HEK293 (cell line): ENCODE results near the gene ELFN1.

ENCODE experiments used
- CTCF ChIA-PET: fragments of 350-600 bp; formaldehyde crosslinking; extraction: SDS; loops from one replicate; lab custom pipeline; 2021; ENCODE audit warnings: antibody characterized with exemption; lab: Yijun Ruan, JAX
- POLR2A ChIA-PET: fragments of 300-600 bp; formaldehyde crosslinking; extraction: SDS; loops from one replicate; lab custom pipeline; 2020; ENCODE audit warnings: antibody characterized with exemption, inconsistent platforms; lab: Yijun Ruan, JAX
- H3K27ac ChIP-seq: fragments of 200-500 bp; sonication (Bioruptor generic); 2 replicates; pipeline ENCODE4 v1.5.1; 2014; ENCODE audit warnings: low read depth, low read length, control low read depth, inconsistent platforms; ENCODE audit errors: extremely low read depth
- H3K36me3 ChIP-seq, 2 experiments: fragments of 200-500 bp in 1 of 2; sonication (Bioruptor generic) in 1 of 2; 1 replicate in 1 of 2; 2 replicates in 1 of 2; pipeline ENCODE4 v1.5.1; 2014 to 2017; ENCODE audit warnings: inconsistent platforms in 2 of 2, low read length in 2 of 2; ENCODE audit not compliant: control insufficient read depth in 2 of 2, insufficient read depth in 1 of 2
- H3K4me1 ChIP-seq: fragments of 200-500 bp; sonication (Bioruptor generic); 2 replicates; pipeline ENCODE4 v1.5.1; 2014; ENCODE audit warnings: mild to moderate bottlenecking, low read length, inconsistent platforms; ENCODE audit not compliant: control insufficient read depth, insufficient read depth
- H3K4me3 ChIP-seq: 2 replicates; pipeline ENCODE4 v1.5.1; 2011; ENCODE audit warnings: low read depth, mild to moderate bottlenecking, control low read depth, low read length, moderate library complexity
- H3K9me3 ChIP-seq: fragments of 200-500 bp; sonication (Bioruptor generic); 2 replicates; pipeline ENCODE4 v1.5.1; 2014; ENCODE audit warnings: low read depth, low read length, inconsistent platforms; ENCODE audit not compliant: control insufficient read depth, insufficient read depth
- SALL2 ChIP-seq: fragments of 450-650 bp; formaldehyde crosslinking; IDR thresholded peaks from 2 replicates; pipeline ENCODE4 v1.5.0; 2017; ENCODE audit warnings: missing biosample characterization, mild to moderate bottlenecking, missing genetic modification characterization, borderline replicate concordance
- SP7 ChIP-seq: fragments of 450-650 bp; formaldehyde crosslinking; IDR thresholded peaks from 2 replicates; pipeline ENCODE4 v1.5.1; 2016; ENCODE audit warnings: missing biosample characterization, missing genetic modification characterization
- ZFP37 ChIP-seq: fragments of 450-650 bp; formaldehyde crosslinking; IDR thresholded peaks from 2 replicates; pipeline ENCODE4 v1.5.1; 2016; ENCODE audit warnings: missing biosample characterization, missing genetic modification characterization
- ZIC2 ChIP-seq: fragments of 450-650 bp; formaldehyde crosslinking; IDR thresholded peaks from 2 replicates; pipeline ENCODE4 v1.5.1; 2016; ENCODE audit warnings: missing biosample characterization, missing genetic modification characterization
- ZNF2 ChIP-seq: fragments of 450-650 bp; formaldehyde crosslinking; IDR thresholded peaks from 2 replicates; pipeline ENCODE4 v1.5.1; 2016; ENCODE audit warnings: missing biosample characterization, missing genetic modification characterization
- ZNF311 ChIP-seq: fragments of 450-650 bp; formaldehyde crosslinking; IDR thresholded peaks from 2 replicates; pipeline ENCODE4 v1.5.1; 2017; ENCODE audit warnings: missing biosample characterization, missing genetic modification characterization, borderline replicate concordance
- ZNF404 ChIP-seq: fragments of 450-650 bp; formaldehyde crosslinking; IDR thresholded peaks from 2 replicates; pipeline ENCODE4 v1.5.1; 2017; ENCODE audit warnings: missing biosample characterization, missing genetic modification characterization
- ZNF521 ChIP-seq: fragments of 450-650 bp; formaldehyde crosslinking; IDR thresholded peaks from 2 replicates; pipeline ENCODE4 v1.5.1; 2017; ENCODE audit warnings: missing biosample characterization, mild to moderate bottlenecking, missing genetic modification characterization
- ZNF530 ChIP-seq: fragments of 450-650 bp; formaldehyde crosslinking; IDR thresholded peaks from 2 replicates; pipeline ENCODE4 v1.5.1; 2016; ENCODE audit warnings: low read depth, missing biosample characterization, missing genetic modification characterization
- ZNF555 ChIP-seq: fragments of 450-650 bp; formaldehyde crosslinking; conservative IDR thresholded peaks from 2 replicates; pipeline ENCODE4 v1.5.1; 2017; ENCODE audit warnings: missing biosample characterization, mild to moderate bottlenecking, missing genetic modification characterization, inconsistent platforms
- ZNF626 ChIP-seq: fragments of 450-650 bp; sonication (Bioruptor Pico); formaldehyde crosslinking; IDR thresholded peaks from 2 replicates; pipeline ENCODE4 v1.5.1; 2018; ENCODE audit warnings: missing biosample characterization, missing genetic modification characterization, inconsistent platforms
- TF ChIP-seq, protein P1 (sequence below): fragments of 450-650 bp; formaldehyde crosslinking; IDR thresholded peaks from 2 replicates; pipeline ENCODE4 v1.5.1; 2016; ENCODE audit warnings: missing biosample characterization, missing genetic modification characterization
- TF ChIP-seq, protein P2 (sequence below): fragments of 450-650 bp; formaldehyde crosslinking; IDR thresholded peaks from 2 replicates; pipeline ENCODE4 v1.5.1; 2016; ENCODE audit warnings: missing biosample characterization, missing genetic modification characterization
- TF ChIP-seq, protein P3 (sequence below): fragments of 450-650 bp; formaldehyde crosslinking; IDR thresholded peaks from 2 replicates; pipeline ENCODE4 v1.5.1; 2016; ENCODE audit warnings: missing biosample characterization, missing genetic modification characterization, low read depth
- TF ChIP-seq, protein P4 (sequence below): fragments of 450-650 bp; formaldehyde crosslinking; IDR thresholded peaks from 2 replicates; pipeline ENCODE4 v1.5.1; 2016; ENCODE audit warnings: missing biosample characterization, missing genetic modification characterization, borderline replicate concordance
- TF ChIP-seq, protein P5 (sequence below): fragments of 450-650 bp; formaldehyde crosslinking; IDR thresholded peaks from 2 replicates; pipeline ENCODE4 v1.5.1; 2016; ENCODE audit warnings: missing biosample characterization, missing genetic modification characterization
- TF ChIP-seq, protein P6 (sequence below): fragments of 450-650 bp; formaldehyde crosslinking; IDR thresholded peaks from 2 replicates; pipeline ENCODE4 v1.5.1; 2016; ENCODE audit warnings: missing biosample characterization, missing genetic modification characterization

ELFN1 gene

DNA sequence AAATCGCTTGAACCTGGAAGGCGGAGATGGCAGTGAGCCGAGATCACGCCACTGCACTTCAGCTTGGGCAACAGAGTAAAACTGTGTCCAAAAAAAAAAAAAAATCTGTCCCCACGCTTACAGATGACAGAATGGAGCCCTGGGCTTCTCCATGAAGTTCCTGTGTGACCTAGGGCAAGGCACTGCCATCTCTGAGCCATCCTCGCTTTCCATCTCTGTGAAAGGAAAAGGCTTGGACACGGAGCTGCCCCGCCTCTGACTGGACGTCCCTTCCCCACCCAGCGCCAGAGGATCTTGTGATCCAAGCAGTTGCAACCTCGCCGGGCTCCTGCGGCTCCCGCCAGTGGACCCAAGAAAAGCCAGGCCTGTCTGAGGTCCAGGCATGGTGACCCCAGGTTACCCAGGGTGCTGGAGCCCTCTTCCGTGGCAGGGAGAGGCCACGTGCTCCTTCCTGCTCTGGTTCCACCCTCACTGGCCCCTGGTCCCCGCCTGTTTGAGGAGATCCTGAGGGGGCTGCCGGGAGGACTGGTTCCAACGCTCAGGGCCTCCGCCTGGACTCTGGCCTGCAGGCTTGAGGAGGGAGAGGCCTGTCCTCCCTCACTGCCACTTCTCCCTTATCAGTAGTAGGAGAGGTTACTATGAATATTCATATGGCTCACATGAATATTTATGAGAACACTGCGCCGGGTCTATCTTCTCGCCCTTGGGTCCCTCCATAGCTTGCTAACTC is 25.6 kb upstream of the ELFN1 start:
- POLR2A ChIA-PET, result no interaction called here
- Histone ChIP-seq H3K36me3 (no peaks in the 10 kb centered on the region), H3K4me1 (no peaks in the 10 kb centered on the region), H3K27ac (no peak overlapping the region), H3K4me3 (no peak overlapping the region), H3K9me3 (no peaks in the 10 kb centered on the region)
- CTCF ChIA-PET, result interaction anchor here (0.6 kb wide), 1 partner anchor 198 kb away, joined by 3 read pairs; no protein-coding TSS in a partner anchor
- TF ChIP-seq, protein P1, sequence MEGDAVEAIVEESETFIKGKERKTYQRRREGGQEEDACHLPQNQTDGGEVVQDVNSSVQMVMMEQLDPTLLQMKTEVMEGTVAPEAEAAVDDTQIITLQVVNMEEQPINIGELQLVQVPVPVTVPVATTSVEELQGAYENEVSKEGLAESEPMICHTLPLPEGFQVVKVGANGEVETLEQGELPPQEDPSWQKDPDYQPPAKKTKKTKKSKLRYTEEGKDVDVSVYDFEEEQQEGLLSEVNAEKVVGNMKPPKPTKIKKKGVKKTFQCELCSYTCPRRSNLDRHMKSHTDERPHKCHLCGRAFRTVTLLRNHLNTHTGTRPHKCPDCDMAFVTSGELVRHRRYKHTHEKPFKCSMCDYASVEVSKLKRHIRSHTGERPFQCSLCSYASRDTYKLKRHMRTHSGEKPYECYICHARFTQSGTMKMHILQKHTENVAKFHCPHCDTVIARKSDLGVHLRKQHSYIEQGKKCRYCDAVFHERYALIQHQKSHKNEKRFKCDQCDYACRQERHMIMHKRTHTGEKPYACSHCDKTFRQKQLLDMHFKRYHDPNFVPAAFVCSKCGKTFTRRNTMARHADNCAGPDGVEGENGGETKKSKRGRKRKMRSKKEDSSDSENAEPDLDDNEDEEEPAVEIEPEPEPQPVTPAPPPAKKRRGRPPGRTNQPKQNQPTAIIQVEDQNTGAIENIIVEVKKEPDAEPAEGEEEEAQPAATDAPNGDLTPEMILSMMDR, result no peak

DNA sequence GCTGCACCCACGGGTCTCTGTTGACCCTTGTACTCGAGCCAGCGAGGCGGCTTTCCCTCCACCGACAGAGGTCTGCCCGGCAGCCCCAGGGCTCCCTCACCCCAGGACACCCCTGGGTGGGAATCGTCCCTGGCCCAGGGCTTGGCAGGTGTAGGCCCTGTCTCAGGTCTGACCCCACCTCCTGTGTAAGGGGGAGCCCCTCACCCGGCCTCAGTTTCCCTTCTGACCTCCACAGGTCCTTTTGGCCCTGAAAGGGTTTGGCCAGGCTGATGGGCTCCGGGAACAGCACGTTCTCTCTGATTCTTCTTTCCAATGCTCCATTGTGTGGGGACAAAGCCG is 25.0 kb upstream of the ELFN1 start:
- POLR2A ChIA-PET, result no interaction called here
- no peaks in the 10 kb centered on the region for H3K4me1 ChIP-seq

DNA sequence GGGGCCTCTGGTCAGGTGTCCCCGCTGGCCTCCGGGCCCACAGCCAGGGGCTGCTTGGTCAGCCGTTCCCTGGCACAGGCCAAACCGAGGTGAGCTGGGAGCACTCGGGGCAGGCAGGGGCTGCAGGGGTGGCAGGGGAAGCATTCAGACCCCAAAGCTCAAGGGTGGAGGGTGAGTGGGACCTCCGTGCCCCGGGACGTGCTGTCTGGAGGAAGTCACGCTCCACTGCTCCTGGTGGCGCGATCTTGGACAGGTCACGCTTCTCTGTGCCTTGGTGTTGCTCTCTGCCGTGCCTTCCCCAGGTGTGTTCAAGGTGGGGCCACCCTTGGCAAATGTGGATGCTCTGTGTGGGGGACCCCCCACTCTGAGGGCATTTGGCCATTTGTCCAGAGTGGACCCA is 24.6 kb upstream of the ELFN1 start:
- Histone ChIP-seq H3K36me3 (no peaks in the 10 kb centered on the region), H3K9me3 (no peaks in the 10 kb centered on the region), H3K4me1 (no peaks in the 10 kb centered on the region), H3K27ac (no peak overlapping the region), H3K4me3 (no peak overlapping the region)
- ChIA-PET CTCF (no interaction called here), POLR2A (no interaction called here)
- TF ChIP-seq, protein P2, sequence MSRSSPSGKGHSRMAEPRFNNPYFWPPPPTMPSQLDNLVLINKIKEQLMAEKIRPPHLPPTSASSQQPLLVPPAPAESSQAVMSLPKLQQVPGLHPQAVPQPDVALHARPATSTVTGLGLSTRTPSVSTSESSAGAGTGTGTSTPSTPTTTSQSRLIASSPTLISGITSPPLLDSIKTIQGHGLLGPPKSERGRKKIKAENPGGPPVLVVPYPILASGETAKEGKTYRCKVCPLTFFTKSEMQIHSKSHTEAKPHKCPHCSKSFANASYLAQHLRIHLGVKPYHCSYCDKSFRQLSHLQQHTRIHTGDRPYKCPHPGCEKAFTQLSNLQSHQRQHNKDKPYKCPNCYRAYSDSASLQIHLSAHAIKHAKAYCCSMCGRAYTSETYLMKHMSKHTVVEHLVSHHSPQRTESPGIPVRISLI, result no peak
- TF ChIP-seq, protein P3, sequence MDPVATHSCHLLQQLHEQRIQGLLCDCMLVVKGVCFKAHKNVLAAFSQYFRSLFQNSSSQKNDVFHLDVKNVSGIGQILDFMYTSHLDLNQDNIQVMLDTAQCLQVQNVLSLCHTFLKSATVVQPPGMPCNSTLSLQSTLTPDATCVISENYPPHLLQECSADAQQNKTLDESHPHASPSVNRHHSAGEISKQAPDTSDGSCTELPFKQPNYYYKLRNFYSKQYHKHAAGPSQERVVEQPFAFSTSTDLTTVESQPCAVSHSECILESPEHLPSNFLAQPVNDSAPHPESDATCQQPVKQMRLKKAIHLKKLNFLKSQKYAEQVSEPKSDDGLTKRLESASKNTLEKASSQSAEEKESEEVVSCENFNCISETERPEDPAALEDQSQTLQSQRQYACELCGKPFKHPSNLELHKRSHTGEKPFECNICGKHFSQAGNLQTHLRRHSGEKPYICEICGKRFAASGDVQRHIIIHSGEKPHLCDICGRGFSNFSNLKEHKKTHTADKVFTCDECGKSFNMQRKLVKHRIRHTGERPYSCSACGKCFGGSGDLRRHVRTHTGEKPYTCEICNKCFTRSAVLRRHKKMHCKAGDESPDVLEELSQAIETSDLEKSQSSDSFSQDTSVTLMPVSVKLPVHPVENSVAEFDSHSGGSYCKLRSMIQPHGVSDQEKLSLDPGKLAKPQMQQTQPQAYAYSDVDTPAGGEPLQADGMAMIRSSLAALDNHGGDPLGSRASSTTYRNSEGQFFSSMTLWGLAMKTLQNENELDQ (tag by site-specific recombination), result no peak
- TF ChIP-seq ZNF404 (tag by site-specific recombination) (no peak), ZNF555 (tag by site-specific recombination) (no peak), ZNF530 (no peak), ZNF2 (tag by site-specific recombination) (no peak), ZIC2 (no peak), ZNF521 (tag by site-specific recombination) (no peak), ZFP37 (tag by site-specific recombination) (no peak), ZNF626 (tag by site-specific recombination) (no peak), SP7 (tag by site-specific recombination) (no peak)
- TF ChIP-seq, protein P4, sequence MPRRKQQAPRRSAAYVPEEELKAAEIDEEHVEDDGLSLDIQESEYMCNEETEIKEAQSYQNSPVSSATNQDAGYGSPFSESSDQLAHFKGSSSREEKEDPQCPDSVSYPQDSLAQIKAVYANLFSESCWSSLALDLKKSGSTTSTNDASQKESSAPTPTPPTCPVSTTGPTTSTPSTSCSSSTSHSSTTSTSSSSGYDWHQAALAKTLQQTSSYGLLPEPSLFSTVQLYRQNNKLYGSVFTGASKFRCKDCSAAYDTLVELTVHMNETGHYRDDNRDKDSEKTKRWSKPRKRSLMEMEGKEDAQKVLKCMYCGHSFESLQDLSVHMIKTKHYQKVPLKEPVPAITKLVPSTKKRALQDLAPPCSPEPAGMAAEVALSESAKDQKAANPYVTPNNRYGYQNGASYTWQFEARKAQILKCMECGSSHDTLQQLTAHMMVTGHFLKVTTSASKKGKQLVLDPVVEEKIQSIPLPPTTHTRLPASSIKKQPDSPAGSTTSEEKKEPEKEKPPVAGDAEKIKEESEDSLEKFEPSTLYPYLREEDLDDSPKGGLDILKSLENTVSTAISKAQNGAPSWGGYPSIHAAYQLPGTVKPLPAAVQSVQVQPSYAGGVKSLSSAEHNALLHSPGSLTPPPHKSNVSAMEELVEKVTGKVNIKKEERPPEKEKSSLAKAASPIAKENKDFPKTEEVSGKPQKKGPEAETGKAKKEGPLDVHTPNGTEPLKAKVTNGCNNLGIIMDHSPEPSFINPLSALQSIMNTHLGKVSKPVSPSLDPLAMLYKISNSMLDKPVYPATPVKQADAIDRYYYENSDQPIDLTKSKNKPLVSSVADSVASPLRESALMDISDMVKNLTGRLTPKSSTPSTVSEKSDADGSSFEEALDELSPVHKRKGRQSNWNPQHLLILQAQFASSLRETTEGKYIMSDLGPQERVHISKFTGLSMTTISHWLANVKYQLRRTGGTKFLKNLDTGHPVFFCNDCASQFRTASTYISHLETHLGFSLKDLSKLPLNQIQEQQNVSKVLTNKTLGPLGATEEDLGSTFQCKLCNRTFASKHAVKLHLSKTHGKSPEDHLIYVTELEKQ (tag by site-specific recombination), result no peak
- TF ChIP-seq, protein P5, sequence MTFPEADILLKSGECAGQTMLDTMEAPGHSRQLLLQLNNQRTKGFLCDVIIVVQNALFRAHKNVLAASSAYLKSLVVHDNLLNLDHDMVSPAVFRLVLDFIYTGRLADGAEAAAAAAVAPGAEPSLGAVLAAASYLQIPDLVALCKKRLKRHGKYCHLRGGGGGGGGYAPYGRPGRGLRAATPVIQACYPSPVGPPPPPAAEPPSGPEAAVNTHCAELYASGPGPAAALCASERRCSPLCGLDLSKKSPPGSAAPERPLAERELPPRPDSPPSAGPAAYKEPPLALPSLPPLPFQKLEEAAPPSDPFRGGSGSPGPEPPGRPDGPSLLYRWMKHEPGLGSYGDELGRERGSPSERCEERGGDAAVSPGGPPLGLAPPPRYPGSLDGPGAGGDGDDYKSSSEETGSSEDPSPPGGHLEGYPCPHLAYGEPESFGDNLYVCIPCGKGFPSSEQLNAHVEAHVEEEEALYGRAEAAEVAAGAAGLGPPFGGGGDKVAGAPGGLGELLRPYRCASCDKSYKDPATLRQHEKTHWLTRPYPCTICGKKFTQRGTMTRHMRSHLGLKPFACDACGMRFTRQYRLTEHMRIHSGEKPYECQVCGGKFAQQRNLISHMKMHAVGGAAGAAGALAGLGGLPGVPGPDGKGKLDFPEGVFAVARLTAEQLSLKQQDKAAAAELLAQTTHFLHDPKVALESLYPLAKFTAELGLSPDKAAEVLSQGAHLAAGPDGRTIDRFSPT (tag by site-specific recombination), result no peak

More for the DNA sequence above, 25.0 kb upstream of the ELFN1 start:
- Histone ChIP-seq H3K36me3 (no peaks in the 10 kb centered on the region), H3K9me3 (no peaks in the 10 kb centered on the region), H3K4me3 (no peak overlapping the region), H3K27ac (no peak overlapping the region)
- CTCF ChIA-PET, result no interaction called here
- TF ChIP-seq ZNF311 (tag by site-specific recombination) (no peak), SALL2 (tag by site-specific recombination) (no peak)
- TF ChIP-seq, protein P6, sequence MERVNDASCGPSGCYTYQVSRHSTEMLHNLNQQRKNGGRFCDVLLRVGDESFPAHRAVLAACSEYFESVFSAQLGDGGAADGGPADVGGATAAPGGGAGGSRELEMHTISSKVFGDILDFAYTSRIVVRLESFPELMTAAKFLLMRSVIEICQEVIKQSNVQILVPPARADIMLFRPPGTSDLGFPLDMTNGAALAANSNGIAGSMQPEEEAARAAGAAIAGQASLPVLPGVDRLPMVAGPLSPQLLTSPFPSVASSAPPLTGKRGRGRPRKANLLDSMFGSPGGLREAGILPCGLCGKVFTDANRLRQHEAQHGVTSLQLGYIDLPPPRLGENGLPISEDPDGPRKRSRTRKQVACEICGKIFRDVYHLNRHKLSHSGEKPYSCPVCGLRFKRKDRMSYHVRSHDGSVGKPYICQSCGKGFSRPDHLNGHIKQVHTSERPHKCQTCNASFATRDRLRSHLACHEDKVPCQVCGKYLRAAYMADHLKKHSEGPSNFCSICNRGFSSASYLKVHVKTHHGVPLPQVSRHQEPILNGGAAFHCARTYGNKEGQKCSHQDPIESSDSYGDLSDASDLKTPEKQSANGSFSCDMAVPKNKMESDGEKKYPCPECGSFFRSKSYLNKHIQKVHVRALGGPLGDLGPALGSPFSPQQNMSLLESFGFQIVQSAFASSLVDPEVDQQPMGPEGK (tag by site-specific recombination), result no peak
